Osteoblast (primary cell): ENCODE results near the gene DEDD. TPM values are rescaled to one million over a fixed set of nuclear protein-coding genes. Genes with fewer than 3 reads are reported as not detected.

Source experiments
- DNase-seq: peaks from one replicate; pipeline ENCODE4 v3.0.0; 2011; ENCODE audit warnings: low spot score, mixed read lengths; ENCODE audit not compliant: insufficient read length; ENCODE audit errors: missing footprints
- H2AFZ ChIP-seq: 2 replicates; pipeline ENCODE4 v1.6.0; 2011; ENCODE audit warnings: mild to moderate bottlenecking, low read length
- H3K27ac ChIP-seq: 2 replicates; pipeline ENCODE4 v1.5.1; 2011; ENCODE audit warnings: mild to moderate bottlenecking, low read depth, low read length, moderate library complexity
- H3K27me3 ChIP-seq: 2 replicates; pipeline ENCODE4 v1.6.0; 2012; ENCODE audit warnings: mild to moderate bottlenecking, control low read depth, inconsistent platforms, low read length, moderate library complexity; ENCODE audit not compliant: insufficient read depth
- H3K36me3 ChIP-seq: 2 replicates; pipeline ENCODE4 v1.5.1; 2011; ENCODE audit warnings: mild to moderate bottlenecking, low read length, control low read depth, moderate library complexity; ENCODE audit not compliant: insufficient read depth
- H3K4me1 ChIP-seq: 2 replicates; pipeline ENCODE4 v1.5.1; 2011; ENCODE audit warnings: mild to moderate bottlenecking, low read length, control low read depth, moderate library complexity; ENCODE audit not compliant: insufficient read depth
- H3K4me2 ChIP-seq: 2 replicates; pipeline ENCODE4 v1.6.0; 2011; ENCODE audit warnings: mild to moderate bottlenecking, low read length; ENCODE audit not compliant: insufficient read depth
- H3K4me3 ChIP-seq: fragments of 200-600 bp; sonication (generic); 3 replicates; pipeline ENCODE4 v1.5.1; 2012; ENCODE audit warnings: mild to moderate bottlenecking, low read length, inconsistent platforms; ENCODE audit not compliant: insufficient read depth
- H3K79me2 ChIP-seq: 2 replicates; pipeline ENCODE4 v1.6.0; 2012; ENCODE audit warnings: mild to moderate bottlenecking, low read length, control low read depth, inconsistent platforms; ENCODE audit not compliant: insufficient read depth
- H3K9me3 ChIP-seq: 2 replicates; pipeline ENCODE4 v1.5.1; 2011; ENCODE audit warnings: low read depth, low read length, control low read depth
- H4K20me1 ChIP-seq: 2 replicates; pipeline ENCODE4 v1.6.0; 2012; ENCODE audit warnings: mild to moderate bottlenecking, low read length, control low read depth; ENCODE audit not compliant: insufficient read depth
- total RNA-seq: library from RNA; depleted of rRNA; stranded (reverse); fragments of >200 nt; gene quantifications from 2 replicates; pipeline ENCODE4 v1.2.3, GENCODE V29; 2012
- TF ChIP-seq, protein P1 (sequence below): IDR thresholded peaks from 2 replicates; pipeline ENCODE4 v1.5.1; 2011; ENCODE audit warnings: mild to moderate bottlenecking, low read depth, low read length, moderate library complexity; ENCODE audit errors: extremely low read depth

DEDD gene
- total RNA-seq, 1 donor = 36.6 TPM

DNA sequence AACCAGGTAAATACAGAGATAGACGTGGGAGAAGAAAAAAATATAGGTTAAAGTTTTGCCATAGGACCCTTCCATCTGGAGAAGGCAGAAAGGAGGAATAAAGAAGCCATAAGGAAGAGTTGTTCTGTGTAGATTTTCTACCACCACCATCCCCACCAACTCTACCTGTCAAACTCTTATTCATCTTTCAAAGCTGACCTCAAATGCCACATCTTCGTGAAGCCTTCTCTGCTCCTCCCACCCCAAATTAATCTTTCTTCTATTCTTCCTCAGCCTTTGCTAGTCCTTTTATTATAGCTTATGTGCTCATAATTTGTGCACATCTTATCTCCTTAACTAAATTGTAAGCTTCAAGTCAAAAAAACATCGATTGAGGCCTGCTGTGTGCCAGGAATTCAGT lies 41.9 kb downstream of the DEDD start:
- H3K27ac ChIP-seq = no peak overlapping the region
- H3K27me3 ChIP-seq = no peaks in the 10 kb centered on the region
- peaks cover 19% of the 10 kb centered on the region for H3K4me1 ChIP-seq
- H3K79me2 ChIP-seq = no peaks in the 10 kb centered on the region
- DNase-seq = no peak
- TF ChIP-seq, protein P1, sequence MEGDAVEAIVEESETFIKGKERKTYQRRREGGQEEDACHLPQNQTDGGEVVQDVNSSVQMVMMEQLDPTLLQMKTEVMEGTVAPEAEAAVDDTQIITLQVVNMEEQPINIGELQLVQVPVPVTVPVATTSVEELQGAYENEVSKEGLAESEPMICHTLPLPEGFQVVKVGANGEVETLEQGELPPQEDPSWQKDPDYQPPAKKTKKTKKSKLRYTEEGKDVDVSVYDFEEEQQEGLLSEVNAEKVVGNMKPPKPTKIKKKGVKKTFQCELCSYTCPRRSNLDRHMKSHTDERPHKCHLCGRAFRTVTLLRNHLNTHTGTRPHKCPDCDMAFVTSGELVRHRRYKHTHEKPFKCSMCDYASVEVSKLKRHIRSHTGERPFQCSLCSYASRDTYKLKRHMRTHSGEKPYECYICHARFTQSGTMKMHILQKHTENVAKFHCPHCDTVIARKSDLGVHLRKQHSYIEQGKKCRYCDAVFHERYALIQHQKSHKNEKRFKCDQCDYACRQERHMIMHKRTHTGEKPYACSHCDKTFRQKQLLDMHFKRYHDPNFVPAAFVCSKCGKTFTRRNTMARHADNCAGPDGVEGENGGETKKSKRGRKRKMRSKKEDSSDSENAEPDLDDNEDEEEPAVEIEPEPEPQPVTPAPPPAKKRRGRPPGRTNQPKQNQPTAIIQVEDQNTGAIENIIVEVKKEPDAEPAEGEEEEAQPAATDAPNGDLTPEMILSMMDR = no peak
- no peaks in the 10 kb centered on the region for H4K20me1 ChIP-seq
- no peaks in the 10 kb centered on the region for H3K36me3 ChIP-seq
- no peak overlapping the region for H2AFZ ChIP-seq
- H3K4me3 ChIP-seq = no peak overlapping the region
- H3K4me2 ChIP-seq = no peak overlapping the region
- no peaks in the 10 kb centered on the region for H3K9me3 ChIP-seq

- H3K4me2 ChIP-seq = no peak overlapping the region
Observed at GRCh38 chr1:161089938-161090337, 42.5 kb downstream of the DEDD start.

DNA sequence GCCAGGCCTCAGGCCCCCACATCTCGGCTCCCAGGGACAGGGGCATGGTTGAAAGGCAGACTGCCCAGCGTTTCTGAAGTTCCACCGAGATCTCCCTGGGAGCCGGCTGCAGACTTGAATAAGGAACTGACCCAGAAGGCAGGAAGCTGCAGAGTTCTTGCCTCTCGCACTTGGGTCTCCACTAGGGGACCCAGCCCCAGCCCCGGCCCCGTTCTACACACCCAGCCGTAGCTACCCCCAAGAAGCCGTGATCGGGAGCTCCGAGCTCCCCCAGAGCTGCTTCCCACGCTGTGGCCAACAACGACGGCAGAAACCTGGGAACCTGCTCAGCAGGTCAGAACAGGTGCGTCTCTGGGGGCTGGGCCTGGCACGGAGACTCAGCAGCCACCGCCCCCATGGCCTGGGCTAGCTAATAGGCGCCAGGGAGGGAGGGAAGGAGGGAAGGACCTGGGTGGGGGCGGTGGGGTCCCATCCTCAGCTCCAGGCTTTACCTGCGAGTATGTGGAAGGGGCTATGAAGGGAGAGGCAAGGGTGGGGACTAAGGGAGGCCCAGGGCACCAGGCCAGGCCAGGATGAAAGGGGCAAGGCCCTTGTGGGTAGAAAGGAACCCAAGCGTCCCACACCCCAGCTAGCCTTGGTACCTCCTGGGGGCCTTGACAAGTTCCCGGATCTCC lies 43.1 kb downstream of the DEDD start, which contains the start of gene NECTIN4:
NECTIN4 (minus strand) TSS at position 308 of the 674 bp plus-strand sequence; CDS start at position 46, 262 bp downstream.
- peaks cover 30% of the 10 kb centered on the region for H3K4me1 ChIP-seq
- H3K27me3 ChIP-seq = no peaks in the 10 kb centered on the region
- DNase-seq = peak; percentile 39
- no peaks in the 10 kb centered on the region for H3K9me3 ChIP-seq
- H3K79me2 ChIP-seq = no peaks in the 10 kb centered on the region
- no peaks in the 10 kb centered on the region for H4K20me1 ChIP-seq
- TF ChIP-seq, protein P1 = no peak
- no peak within 1 kb of the TSS for H3K4me2 ChIP-seq
- peak within 1 kb of the TSS; percentile 24 for H3K27ac ChIP-seq
- no peaks in the 10 kb centered on the region for H3K36me3 ChIP-seq
- no peak within 1 kb of the TSS for H3K4me3 ChIP-seq
- peak within 1 kb of the TSS; percentile 74 for H2AFZ ChIP-seq

More at GRCh38 chr1:161089938-161090337, 42.5 kb downstream of the DEDD start:
- Histone ChIP-seq H3K4me1 (peaks cover 24% of the 10 kb centered on the region), H3K79me2 (no peaks in the 10 kb centered on the region), H3K27ac (no peak overlapping the region), H3K4me3 (no peak overlapping the region), H3K27me3 (no peaks in the 10 kb centered on the region), H2AFZ (no peak overlapping the region), H3K36me3 (no peaks in the 10 kb centered on the region), H4K20me1 (no peaks in the 10 kb centered on the region), H3K9me3 (no peaks in the 10 kb centered on the region)
- DNase-seq = peak; percentile 57
- TF ChIP-seq, protein P1 = no peak

DNA sequence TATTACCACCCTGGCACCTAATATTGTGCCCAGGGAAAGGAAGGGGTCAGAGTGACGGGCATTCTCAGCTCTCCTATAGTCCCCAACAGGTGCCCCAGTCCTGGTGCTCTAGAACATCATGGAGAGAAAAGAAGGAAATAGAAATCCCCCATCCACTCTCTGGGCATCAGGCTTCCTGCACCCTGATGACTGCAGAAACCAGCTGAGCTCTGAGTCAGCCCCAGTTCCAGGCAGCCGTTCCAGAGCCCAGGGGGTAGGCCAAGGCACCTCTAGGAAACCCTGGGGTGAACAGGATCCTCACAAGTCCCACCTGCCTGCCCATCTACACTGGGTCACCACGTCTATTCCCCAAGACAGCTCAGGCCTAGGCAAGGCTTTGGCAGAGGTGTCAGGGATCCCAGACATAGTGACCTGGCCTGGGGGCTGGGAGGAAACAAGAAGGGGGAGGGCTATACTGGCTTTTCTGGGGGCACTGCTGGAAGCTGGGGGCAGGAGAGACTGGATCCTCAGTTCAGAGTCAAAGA lies 43.8 kb downstream of the DEDD start:
- no peaks in the 10 kb centered on the region for H3K9me3 ChIP-seq
- H3K4me3 ChIP-seq = no peak overlapping the region
- TF ChIP-seq, protein P1 = no peak
- peak overlapping the region; percentile 24 for H3K27ac ChIP-seq
- H3K4me1 ChIP-seq = peaks cover 37% of the 10 kb centered on the region
- no peaks in the 10 kb centered on the region for H4K20me1 ChIP-seq
- H3K4me2 ChIP-seq = no peak overlapping the region
- DNase-seq = peak; percentile 97
- no peaks in the 10 kb centered on the region for H3K27me3 ChIP-seq
- H2AFZ ChIP-seq = peak overlapping the region; percentile 74
- H3K79me2 ChIP-seq = no peaks in the 10 kb centered on the region
- H3K36me3 ChIP-seq = no peaks in the 10 kb centered on the region
